ENCODE measurements around the gene ZNF282. TPM values are rescaled to one million over a fixed set of nuclear protein-coding genes. Genes with fewer than 3 reads are reported as not detected.

ZNF282 gene
- total and polyA plus RNA-seq, 7 donors, result 7.6 to 22.5 (median 15.3) TPM

GRCh38 chr7:149161241-149161848 is 34.0 kb upstream of the ZNF282 start:
- Histone ChIP-seq H3K4me3 (no peak overlapping the region), H3K27ac (no peak overlapping the region), H3K27me3 (ENCODE audit: insufficient read depth in 3 of 3, low read length in 2 of 3) (no peaks in the 10 kb centered on the region), H3K36me3 (ENCODE audit: insufficient read depth in 1 of 2, low read depth in 1 of 2) (peaks cover 0 to 67% of the 10 kb centered on the region in 2 donors), H3K9me3 (no peaks in the 10 kb centered on the region), H3K4me1 (no peaks in the 10 kb centered on the region)
- no peak for TF ChIP-seq CTCF (IDR thresholded peaks at IDR 0.05)
- WGBS, 3 donors, result 73 to 78% (median 78%) methylated on average over 5 of the region's 5 CpGs
- ATAC-seq (no peak), DNase-seq (no peak)
- intact Hi-C loops (cut with DNase I), result no loop called here

GRCh38 chr7:149166142-149166541 is 29.2 kb upstream of the ZNF282 start:
- 74 to 85% (median 74%) methylated on average over 1 of the region's 1 CpG for WGBS, 3 donors
- no peaks in the 10 kb centered on the region for H3K4me1 ChIP-seq
- no peak overlapping the region for H3K4me3 ChIP-seq
- H3K27ac ChIP-seq, result no peak overlapping the region
- intact Hi-C loops (cut with DNase I), result no loop called here
- DNase-seq (no peak), ATAC-seq (no peak)
- TF ChIP-seq CTCF (IDR thresholded peaks at IDR 0.05), result no peak
- H3K36me3 ChIP-seq (ENCODE audit: insufficient read depth in 1 of 2, low read depth in 1 of 2), result peaks cover 6 to 85% of the 10 kb centered on the region in 2 donors
- no peaks in the 10 kb centered on the region for H3K9me3 ChIP-seq
- H3K27me3 ChIP-seq (ENCODE audit: insufficient read depth in 3 of 3, low read length in 2 of 3), result no peaks in the 10 kb centered on the region

GRCh38 chr7:149166630-149167352 is 28.6 kb upstream of the ZNF282 start:
- Histone ChIP-seq H3K9me3 (no peaks in the 10 kb centered on the region), H3K27me3 (ENCODE audit: insufficient read depth in 3 of 3, low read length in 2 of 3) (no peaks in the 10 kb centered on the region), H3K27ac (no peak overlapping the region), H3K36me3 (ENCODE audit: insufficient read depth in 1 of 2, low read depth in 1 of 2) (peaks cover 7 to 88% of the 10 kb centered on the region in 2 donors), H3K4me1 (no peaks in the 10 kb centered on the region), H3K4me3 (no peak overlapping the region)
- no peak for ATAC-seq
- intact Hi-C loops (cut with DNase I), result no loop called here
- no peak for TF ChIP-seq CTCF (IDR thresholded peaks at IDR 0.05)
- no peak for DNase-seq

- no peak overlapping the region for H3K27ac ChIP-seq
- intact Hi-C loops (cut with DNase I), result no loop called here
- DNase-seq (no peak), ATAC-seq (no peak)
- H3K4me1 ChIP-seq, result no peaks in the 10 kb centered on the region
- no peak overlapping the region for H3K4me3 ChIP-seq
- 80 to 87% (median 82%) methylated on average over 9 of the region's 9 CpGs for WGBS, 3 donors
- no peak for TF ChIP-seq CTCF (IDR thresholded peaks at IDR 0.05)
- H3K9me3 ChIP-seq, result no peaks in the 10 kb centered on the region
- H3K36me3 ChIP-seq (ENCODE audit: insufficient read depth in 1 of 2, low read depth in 1 of 2), result peaks cover 12 to 99% of the 10 kb centered on the region in 2 donors
- no peaks in the 10 kb centered on the region for H3K27me3 ChIP-seq (ENCODE audit: insufficient read depth in 3 of 3, low read length in 2 of 3)
Observed at GRCh38 chr7:149171892-149172533, 23.3 kb upstream of the ZNF282 start.
